ENCODE results near the gene OR2A5.

- TF ChIP-seq CTCF (IDR thresholded peaks at IDR 0.05; ENCODE audit: insufficient read depth, low read length, poor library complexity, severe bottlenecking) (no peak), EZH2phosphoT487 (conservative IDR thresholded peaks at IDR 0.05; ENCODE audit: low read length) (no peak)
These were observed 26.6 kb upstream of the OR2A5 start for GRCh38 chr7:144022169-144022568.
